ENCODE data around the gene BHMT2.
A peak's percentile ranks its signal among the peaks of the same experiment; 100 is the strongest.

The BHMT2 gene

DNA sequence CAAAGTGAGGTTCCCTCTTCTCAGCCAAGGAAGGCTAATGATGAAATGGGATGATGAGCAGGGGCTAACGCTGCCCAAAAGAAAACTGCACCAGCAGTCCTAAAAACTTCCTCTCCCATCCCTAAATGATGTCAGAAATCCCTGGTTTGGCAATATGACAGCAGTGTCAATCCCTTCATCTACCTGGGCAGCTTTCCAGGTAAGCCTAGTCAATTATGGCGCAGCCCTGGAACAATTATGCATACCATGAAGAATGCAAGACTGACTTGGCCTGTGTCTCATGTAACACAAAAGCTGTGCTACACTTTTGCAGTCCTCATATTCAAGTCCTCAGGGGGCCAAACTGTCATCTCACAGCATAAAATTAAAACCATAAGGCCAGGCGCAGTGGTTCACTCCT, 7.1 kb upstream of the BHMT2 start:
- DNase-seq (ENCODE audit: low read depth) = no peak

DNA sequence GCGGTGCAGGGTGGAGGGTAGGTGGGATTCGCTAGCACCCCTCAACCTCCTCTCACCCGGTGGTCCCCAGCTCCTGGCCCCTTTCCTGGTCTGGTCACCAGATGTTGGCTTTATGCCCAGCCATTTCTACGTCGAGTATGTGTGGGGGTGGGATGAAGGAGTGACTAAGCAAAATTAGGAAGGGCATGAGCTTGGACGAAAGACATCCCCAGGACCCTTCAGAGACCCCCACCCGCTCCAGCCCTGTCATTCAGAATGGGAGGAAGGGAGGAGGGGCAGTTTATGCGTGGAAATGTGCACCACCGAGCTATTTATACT, 742 bp downstream of the BHMT2 start:
- no peak for DNase-seq (ENCODE audit: low read depth)

DNA sequence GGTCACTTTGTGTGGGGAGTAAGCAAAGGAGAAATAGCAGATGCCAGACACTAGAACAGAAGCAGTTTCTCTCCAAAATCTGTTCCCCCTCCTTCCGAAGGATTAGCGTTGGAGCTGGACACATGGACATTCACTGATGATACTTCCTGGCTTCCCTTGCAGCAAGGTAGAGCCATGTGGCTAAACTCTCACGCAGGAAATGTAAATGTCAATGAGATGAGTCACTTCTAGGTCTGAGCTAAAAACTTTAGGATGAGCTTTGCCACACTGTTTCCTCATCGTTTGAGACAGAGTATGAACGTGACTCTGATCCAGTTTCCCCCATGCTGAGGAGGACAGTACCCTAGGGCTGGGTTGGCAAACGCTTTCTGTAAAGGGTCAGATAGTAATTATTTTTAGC, 5.1 kb downstream of the BHMT2 start:
- no peak for DNase-seq (ENCODE audit: low read depth)

DNA sequence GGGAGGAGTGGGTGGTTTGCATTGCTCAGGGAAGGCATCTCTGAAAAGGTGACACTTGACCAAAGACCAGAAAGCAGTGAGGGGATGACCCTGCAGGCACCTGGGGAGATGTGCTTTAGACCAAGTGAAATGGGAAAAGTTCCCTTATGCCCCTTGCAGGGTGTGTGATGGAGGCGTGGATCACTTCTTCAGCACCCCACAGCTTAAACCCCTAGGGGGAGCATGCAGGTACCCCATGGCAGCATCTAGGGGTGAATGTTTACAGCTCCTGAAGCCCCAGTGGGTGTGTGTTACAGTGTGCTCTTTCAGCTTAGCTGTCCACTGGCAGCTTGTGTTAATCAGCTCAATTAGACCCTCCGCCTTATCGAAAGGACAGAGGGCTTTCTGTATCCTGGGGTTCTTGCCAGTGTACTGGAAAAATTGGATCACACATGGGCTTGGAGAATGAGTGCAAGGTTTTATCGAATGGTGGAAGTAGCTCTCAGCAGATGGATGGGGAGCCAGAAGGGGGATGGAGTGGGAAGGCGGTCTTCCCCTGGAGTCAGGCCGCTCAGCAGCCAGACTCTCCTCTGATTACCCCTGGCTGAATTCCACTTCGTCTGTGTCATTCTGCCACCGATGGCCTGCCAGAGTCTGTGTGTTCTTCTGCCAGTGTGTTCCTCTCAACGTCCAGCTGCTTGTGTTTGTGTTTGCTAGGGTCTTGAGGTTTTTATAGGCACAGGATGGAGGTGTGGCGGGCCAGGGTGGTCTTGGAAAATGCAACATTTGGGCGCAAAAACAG, 6.3 kb downstream of the BHMT2 start:
- no peak for DNase-seq (ENCODE audit: low read depth)

DNA sequence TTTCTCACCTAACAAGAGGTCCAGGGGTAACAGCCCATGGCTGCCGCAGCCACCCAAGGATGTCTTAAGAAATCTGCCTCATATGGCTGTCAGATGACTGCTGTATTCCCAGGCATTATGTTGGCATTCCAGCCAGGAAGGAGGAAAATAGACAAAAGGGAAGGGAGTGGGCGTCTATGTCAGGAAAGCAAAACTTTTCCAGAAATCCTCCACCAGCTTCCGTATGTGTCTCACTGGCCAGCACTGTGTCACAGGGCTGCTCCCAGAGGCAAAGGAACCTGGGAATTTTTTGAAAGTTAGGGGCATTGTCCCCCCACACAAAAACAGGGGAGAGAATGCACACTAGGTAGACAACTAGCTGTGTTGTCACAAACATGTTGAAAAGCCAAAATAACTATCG, 7.3 kb downstream of the BHMT2 start:
- no peak for DNase-seq (ENCODE audit: low read depth)

DNA sequence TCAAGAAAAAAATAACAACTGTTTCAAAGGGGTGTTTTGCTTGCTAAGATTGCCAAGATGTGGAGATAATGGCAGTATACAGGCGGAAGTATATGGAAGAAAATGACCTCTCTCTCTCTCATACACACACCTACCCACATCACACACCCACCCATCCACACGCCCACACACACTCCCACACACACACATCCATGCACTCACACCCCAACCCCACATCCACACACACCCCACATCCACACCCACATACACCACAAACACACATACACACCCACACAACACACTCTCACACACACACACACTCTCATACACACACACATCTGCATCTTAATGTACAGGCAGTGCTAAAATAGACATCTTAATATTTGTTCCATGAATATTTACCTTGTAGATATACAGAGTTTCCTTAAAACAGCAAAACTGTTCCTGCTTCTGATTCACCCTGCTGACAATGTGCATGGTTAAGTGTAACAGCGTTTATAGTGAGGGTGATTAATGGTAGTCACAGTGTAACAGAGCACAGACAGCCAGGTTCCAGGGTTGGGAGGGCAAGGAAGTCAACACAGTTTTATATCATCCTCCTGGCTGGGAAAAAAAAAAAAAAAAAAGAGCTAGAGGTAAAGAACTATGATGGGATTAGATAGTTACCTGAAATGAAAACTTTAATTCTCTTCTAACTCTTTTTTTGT, 8.3 kb downstream of the BHMT2 start:
- DNase-seq (ENCODE audit: low read depth) = no peak

DNA sequence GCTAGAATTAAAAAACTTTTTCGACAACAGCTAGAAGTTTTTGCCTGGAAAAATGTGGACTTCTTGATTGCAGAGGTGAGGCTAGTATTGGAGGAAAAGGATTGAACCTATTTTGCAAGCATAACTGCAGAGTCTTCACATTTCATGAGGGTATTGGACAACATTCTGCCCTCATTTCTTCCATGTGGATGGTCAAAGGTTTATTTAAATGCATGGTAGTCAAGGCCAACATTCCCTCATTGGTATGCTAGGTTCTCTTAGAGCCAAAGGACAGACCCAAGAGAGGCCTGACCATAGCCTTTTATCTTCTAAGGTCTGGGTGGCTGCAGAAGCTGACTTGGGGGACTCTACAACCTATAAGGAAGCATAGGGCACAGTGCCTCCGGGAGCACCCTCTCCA, 11.2 kb downstream of the BHMT2 start:
- no peak for DNase-seq (ENCODE audit: low read depth)

DNA sequence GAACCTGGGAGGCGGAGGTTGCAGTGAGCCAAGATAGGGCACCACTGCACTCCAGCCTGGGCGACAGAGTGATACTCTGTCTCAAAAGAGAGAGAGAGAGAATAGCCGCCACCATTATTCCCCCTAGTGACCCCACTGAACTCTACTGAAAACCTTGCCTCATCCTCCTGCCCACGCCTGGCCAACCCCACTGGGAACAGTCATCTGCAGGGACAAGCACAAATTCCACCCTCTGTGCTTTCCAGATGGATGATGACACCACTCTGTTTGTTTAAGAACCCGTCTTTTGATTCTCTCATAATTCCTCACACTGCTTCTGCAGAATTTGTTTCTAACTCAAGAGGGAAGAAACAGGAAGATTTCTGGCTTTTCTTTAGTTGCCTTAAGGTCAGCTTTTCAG, 12.2 kb downstream of the BHMT2 start:
- no peak for DNase-seq (ENCODE audit: low read depth)

DNA sequence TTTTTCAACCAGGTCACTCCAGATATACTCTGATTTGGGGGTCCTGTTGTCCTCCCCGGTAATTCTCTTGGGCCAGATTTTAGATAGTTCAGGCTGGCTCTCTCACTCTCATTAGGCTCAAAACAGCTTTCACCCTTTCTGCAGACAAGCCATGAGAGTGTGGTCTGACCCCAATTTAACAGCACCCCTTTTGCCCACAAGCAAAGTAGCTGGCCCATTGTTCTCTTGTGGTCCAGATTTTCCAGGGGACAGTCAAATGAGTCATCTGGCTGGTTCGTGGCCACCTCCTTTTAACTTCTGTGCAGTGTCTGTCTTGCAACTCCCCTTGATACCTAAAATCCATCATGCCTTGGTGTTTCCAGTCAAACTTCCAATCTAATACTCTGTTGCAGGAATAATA, 16.5 kb downstream of the BHMT2 start:
- no peak for DNase-seq (ENCODE audit: low read depth)

DNA sequence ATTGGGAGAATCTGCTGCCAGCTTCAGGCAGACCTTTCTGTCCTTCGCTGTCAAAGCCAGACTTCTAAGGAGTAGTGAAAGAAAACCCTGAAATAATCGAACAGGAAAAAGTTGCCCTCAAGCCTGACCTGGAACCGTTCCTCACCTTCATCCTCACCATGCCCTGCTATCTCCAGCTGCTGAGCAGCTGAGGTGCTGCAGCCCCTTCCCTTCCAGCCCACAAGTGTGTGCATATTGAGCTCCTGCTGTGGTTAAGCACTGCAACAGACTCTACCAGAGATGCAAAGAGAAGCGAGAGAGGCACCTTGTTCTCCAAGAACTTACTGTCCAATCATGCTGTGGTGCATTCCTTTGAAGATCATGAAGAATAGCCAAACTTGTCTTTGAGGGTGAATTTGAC, 18.9 kb downstream of the BHMT2 start:
- DNase-seq (ENCODE audit: low read depth) = no peak

DNA sequence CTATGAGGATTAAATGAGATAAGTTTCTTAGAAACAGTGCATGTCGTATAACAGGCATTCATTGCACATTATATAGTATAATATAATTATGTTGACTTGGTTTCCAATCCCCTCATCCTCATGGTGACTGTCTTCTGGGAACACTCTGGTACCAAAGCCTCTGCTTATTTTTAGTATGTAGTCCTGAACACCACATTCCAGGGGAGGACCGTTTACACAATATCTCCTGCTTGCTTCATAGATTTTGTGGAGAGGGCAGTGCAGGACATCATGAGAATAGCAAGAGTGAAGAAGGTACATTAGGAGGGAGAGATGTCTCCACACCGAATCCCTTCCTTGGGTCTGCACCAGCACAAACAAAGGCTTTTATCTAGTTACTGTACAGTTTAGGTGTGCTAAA, 21.5 kb downstream of the BHMT2 start:
- no peak for DNase-seq (ENCODE audit: low read depth)

DNA sequence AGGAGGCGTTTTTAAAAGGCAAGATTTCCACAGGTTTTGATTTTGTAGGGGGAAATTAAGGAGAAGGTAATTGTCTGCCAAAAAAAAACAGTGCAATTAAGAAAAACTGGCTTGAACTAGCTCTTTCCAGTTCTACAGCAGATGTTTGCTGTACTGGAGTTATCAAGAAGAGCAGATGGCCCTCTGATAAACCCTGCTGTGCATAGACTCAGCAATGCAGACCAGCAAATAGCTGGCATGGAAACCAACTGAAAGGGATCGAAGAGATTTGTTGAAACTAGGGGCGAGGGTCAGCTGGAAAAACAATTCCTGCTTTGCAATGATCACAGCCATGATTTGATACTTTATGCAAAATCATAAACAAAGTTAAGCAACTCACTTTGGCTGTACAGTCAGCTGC, 24.2 kb downstream of the BHMT2 start:
- DNase-seq (ENCODE audit: low read depth) = no peak

DNA sequence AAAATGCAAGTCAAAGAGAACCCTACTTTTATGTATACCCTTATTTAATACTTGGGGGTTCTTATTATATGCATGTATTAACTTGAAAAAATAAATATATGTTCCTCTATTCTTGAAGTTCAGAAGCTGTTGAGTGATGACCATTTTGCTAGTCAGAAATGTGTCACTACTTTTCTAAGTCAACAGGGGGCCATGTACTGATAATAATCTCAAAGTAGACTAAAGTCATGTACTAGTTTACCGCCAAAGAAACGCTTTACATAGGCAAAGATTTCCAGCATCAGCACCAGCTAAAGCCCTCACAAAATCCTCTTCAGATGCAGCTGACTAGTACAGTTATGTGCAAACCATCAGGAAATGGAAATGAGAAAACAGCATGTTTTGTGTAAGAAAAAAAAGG, 36.3 kb downstream of the BHMT2 start:
- no peak for DNase-seq (ENCODE audit: low read depth)

DNA sequence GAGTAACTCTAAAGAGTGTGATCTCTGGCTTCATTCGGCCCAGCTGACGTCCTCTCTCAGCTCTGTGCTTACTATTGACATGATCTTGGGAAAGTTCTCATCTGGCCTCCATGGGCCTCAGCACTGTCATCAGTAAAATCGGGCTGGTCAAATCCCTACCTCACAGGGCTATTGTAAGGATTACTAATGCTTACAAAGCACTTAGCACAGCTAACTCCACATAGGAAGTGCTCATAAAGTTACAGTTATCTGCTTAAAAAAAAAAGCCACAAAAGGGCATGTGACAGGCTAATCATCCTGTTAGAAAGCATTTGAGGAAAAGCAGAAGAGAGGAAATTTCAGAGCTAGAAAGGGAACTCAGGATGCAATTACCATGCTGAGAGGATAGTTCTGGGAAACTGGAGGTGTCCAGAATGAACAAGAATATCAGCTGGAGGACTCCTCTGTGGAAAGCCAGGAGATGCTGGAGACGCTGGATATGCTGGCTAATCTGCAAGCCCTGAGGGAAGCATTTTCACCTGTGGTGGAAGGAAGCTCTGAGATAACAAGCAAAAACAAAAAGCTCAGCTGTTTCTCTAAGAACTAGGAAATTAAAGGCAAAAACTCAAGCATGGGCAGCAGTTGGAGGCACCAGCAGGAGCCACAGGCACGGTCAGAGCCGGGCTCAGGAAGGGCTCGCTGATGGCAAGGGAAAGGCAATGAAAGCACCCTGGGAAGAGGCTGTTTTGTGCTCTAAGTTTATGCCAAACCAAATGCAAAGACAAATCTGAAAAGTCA, 37.6 kb downstream of the BHMT2 start:
- no peak for DNase-seq (ENCODE audit: low read depth)

DNA sequence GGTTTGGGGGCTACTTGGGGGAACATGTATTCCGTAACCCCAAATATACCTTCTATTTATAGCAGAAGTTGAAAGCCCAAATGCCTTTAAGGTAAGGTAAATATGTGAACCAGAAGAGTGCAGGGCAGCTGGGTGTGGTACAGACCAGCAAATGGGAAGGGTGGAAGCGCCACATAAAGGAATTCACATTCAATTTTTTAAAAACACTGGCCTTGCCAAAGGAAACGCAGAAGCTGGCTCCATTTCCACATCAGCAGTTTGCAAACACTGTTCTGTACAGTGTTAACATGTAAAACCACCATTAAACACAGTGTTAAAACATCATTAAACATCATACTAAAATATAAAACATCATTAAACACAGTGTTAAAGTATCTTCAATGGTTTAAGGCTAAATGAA, 38.5 kb downstream of the BHMT2 start:
- no peak for DNase-seq (ENCODE audit: low read depth)

DNA sequence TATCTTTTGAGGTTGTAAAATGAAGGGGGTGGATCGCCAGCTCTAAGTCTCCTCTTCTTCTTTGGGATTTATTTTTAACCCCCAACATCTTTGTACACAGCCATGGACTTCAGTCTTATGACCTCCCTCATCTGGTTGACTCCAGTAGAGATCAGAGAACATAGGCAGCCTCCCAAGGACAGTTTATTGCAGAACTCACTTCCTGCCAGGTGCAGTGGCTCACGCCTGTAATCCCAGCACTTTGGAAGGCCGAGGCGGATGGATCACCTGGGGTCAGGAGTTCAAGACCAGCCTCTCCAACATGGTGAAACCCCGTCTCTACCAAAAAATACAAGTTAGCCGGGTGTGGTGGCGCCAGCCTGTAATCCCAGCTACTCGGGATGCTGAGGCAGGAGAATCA, 39.2 kb downstream of the BHMT2 start:
- no peak for DNase-seq (ENCODE audit: low read depth)

DNA sequence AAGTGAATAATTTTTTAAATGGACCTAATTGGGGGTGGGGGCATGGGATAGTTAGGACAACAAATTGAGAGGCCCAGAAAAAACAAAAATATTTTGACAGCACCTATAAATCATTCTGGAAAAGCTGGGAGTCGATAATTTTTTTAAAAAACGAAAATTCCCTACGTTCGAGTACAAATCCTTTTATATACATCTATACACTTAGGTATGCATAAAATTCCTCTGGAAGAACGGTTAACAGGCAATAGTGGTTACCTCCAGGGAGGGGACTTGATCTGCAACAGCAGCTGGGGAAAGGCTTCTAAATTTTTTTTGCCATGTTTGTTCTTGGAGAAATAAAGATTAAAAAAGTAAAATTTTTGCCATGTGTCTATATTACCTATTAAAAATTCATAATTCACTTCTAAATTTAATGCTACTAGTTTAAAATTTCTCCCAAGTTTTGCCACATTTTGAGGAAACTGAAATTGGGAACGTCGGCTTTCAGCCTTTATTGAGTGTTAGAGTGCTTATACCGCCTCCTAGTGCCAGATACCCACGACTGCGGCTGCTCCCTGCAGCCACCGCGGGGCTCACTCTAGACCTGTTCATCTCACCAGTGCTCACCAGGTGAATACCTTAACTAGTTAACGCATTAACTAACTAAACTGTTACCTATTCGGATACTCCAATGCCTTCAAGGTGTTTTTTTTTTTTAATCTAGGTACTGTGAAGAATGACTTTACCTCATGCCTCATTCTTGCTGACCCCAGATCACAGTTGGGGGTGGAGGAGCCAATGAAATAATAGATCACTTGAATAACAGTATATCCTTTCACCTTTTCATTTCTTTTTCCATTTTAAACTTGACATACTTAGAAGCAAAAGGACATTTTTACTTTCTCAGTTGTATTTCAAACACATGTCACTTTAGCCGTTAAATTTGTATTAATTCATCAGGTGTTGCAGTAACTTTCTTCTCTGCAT, 40.2 kb downstream of the BHMT2 start:
- peak; percentile 24 for DNase-seq (ENCODE audit: low read depth)

DNA sequence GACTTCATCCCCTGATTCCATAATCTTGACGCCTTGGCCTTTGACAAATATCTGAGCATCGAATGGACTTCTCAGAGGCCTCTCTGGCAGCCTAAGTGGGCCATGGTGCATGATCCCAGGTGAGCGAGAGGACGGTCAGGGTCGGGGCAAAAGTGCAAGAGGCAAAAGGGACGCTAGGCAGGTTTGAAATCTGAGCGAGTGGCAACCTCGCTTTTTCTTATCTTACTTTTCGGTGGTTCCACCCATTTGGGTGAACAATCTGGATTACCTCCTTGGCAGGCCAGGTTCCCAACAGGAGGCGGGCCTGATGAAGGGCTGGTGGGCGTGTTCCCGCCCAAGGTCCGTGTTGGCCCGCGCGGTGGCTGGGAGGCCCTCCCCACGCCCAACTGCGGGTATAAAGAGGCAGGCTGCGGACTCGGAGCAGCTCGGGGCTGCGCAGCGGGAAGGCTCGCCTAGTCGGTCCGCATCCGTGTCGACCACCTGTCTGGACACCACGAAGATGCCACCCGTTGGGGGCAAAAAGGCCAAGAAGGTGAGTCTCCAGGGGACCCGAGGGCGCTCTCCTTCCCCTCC, 41.9 kb downstream of the BHMT2 start, which contains the start of gene BHMT:
Gene BHMT, plus strand, starts transcription at position 423 of the 573 bp plus-strand sequence. Its CDS starts 77 bp downstream, at position 500.
- DNase-seq (ENCODE audit: low read depth) = no peak

DNA sequence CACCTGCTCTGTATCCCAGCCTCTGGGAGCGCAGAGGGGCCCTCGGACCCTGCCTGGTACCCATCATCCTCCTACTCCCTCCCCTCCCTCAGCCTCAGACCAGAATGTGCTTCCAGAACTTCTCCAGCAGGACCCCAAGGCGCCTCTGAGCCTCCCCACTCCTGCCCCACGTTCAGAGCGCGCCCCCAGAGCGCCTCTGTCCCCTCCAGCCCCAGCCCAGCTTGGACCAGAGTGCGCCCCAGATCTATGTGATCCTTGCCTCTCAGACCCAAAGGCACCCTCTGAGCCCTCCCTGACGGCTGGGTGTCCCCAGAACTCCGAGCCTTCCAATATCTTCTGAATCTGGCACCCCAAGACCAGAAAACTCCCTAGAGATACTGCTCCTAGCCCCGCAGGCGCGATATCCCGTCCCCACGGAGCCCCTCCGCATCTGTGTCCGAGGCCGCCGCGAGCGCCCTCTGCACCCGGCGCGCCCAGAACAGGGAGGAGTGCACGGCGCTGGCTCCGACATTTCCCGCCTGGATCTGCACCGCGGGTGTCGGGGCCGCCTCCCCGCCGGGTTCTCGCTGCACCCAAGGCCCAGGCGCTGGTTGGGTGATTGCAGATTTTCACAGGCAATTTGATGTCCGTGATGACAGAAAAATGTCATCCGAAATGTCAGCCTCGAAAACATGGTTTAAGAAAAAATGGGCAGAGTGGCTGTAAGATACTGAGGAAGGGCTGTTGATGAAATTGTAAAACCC, 42.6 kb downstream of the BHMT2 start:
- no peak for DNase-seq (ENCODE audit: low read depth)

DNA sequence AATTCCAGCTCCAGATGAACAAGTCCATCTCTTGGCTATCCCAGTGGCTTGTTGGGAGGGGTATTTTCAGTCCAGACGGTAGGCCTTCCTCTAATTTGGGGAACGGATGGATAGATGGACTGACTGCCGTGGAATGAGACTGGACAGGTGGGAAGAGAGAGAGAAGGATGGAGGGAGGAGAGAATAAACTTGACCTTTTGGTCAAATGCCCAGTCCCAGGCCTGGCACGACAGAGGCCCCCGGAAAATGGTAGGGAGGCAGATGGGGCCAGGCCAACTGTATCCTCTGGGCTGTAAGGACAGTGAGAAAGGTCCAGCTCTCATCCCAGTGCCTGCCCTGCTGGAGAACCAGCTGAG, 43.1 kb downstream of the BHMT2 start:
- no peak for DNase-seq (ENCODE audit: low read depth)

DNA sequence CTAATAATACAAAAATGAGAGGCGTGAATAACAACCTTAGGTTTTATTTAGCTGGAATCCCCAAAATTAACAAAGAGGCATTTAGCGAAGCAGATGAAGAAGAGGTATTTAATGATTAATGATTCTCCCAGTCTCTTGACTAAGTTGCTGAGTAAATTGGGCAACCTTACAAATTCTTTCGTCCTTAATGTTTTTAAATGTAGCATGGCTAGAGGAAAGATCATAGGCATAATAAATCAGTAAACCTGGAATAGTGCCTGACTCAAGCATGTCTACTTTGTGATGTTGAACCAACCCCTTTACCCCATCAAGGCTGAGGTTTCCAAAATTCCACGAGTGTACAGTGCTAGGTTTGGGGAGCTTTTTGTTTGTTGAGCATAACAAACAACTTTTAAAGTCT, 49.9 kb downstream of the BHMT2 start:
- DNase-seq (ENCODE audit: low read depth) = no peak
